Stimulated activated CD4-positive, alpha-beta T cell treated with anti-CD3 and anti-CD28 coated beads, Interleukin-4, amount 100 ng/mL, for 48 hours (primary cell): ENCODE data around the gene SCFD1.

Source experiments
- DNase-seq, 2 donors: peaks; one replicate each; pipeline ENCODE4 v3.0.0-alpha.2; 2020; ENCODE audit warnings: low read depth in 2 of 2

The SCFD1 gene

DNA sequence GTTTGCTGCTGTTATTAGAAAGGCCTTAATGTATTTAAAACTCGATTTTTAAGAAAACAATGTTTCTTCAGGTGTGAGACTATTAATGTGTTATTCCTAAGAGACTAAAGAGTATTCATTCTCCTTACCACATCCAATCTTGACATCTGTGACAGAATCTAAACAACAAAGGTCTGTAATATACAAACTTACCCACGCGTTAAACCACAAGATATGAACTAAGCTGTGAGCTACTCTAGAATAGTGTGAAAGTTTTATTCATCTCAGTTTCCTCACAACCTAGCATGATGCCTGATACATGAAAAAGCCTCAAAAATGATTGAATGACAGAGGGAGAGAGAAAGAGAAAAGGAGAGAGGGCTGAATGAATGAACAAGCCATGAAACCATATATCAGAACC lies 135.0 kb downstream of the SCFD1 start:
- no peak for DNase-seq

DNA sequence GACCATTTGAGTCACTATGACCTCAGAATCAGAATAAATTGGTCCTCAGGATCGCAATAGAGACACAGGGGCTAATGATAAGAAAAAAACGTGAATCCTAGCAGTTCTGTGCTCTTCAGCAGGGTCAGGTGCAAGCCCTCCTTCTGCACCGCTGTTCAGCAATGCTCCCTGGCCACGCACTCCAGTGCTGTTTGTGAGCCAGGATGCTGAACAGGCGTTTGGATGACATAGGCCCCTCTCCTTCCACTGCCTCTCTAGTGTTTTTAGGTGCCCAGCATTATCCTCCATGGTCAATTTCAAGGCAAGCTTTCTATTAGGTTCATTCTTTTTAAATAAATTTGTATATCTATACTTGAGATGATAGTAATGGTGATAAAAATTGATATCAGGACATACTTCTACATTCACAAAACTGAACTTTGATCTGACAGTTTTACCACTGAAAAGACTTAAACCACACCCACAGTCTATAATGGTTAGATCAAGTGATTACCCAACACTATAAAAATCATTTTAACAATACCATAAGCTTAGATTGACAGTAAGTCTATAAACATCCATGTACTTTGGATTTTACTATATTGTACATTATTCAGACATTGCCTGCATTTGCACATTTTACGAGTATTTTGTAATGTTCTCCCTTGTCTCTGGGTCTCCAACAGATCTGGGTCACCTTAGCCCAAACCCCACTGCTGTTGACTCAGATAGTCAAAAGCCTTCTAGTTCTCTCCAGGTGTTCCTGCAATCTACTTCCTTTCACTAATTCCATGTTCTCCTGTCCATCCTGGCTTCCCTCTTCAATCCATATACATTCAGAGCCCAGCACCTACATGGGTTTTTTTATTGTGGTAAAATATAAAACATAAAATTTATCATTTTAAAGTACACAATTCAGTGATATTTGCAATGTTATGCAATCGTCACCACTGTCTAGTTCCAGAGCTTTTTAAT lies 137.3 kb downstream of the SCFD1 start:
- no peak for DNase-seq

DNA sequence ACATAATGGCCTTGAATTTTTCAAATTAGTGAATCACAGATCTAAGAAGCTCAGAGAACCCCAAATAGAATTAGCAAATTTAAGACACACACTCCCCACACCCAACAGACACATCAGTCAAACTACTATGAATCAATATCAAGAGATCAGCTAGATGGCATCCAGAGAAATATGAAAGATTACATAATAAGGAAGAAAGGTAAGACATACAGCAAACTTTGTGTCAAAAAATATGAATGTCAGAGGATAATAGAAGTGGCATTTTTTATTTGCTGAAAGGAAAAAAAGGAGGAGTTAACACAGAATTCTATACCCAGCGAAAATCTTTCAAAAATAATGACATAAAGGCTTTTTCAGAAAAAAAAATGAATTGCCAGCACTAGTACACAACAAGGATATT lies 141.8 kb downstream of the SCFD1 start:
- no peak for DNase-seq

DNA sequence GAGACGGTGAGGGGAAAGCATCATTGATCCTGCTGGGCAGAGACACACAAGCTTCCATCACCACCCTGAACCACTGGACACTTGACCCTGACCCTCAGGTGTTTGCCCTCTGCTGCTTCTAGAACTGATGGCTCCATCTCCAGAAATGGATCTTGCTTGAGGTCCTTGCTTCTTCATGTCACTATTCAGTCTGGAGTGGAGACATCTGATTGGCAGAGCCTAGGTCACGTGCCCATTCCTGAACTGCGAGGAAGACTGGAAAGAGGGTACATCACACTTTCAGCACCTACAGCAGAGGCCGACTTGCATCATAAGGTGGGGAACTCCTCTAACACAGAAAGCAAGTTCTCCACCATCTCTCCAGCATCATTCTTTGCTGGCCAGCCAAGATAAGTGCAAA lies 145.5 kb downstream of the SCFD1 start:
- DNase-seq: no peak

DNA sequence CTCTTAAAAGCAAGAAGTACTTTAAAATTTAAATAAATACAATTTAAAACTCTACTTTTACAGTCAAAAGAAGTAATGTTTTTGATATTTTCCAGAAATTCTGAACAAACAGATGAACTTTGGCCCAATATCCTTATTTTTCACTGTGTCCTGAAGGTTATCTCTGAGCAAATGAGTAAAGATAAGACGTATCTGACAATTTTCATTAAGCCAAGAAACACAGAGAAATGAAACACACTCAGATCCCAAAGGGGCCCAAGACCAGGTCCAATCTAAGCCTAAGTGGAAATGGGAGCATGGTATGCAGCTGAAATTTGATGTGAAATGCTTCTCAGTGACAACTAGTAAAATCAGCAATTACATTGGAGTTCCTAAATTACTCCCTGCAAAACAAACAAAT lies 146.7 kb downstream of the SCFD1 start:
- DNase-seq: no peak

DNA sequence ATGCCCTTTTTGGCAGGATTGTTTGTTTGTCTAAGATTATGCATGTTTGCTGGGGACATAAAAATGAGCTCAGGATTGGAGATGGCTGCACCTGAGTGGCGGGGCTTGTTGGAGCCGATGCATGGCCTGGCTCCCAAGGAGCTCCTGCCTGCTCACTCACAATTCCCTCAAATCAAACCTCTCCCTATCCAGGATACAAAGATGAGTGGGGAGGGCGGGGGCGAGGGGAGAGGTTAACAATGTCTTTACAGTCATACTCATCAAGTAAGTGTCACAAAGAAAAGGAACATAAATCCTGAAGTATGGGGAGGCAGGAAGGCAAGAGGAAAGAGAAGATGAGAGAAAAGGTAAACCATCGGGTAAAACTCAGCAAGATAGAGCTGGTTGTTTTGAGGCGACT lies 148.3 kb downstream of the SCFD1 start:
- DNase-seq: no peak

DNA sequence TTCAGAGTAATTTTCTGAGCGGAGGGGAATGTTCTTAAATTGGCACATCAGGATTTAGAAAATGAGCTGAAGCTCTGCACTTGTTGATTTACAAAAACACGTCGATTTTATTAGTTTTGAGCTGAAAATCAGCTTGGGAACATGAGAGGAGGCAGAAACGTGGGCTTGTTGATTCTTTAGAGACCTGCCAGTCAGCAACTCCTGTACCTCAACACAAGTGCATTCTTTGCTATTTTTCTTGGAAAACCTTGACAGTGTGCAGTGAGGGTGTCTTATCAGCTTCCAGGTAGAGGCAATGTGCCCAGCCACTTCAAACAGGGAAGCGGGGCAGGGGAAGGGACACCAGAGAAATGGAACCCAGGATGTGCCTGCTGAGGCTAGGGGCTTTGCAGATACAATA lies 149.5 kb downstream of the SCFD1 start:
- DNase-seq: no peak

DNA sequence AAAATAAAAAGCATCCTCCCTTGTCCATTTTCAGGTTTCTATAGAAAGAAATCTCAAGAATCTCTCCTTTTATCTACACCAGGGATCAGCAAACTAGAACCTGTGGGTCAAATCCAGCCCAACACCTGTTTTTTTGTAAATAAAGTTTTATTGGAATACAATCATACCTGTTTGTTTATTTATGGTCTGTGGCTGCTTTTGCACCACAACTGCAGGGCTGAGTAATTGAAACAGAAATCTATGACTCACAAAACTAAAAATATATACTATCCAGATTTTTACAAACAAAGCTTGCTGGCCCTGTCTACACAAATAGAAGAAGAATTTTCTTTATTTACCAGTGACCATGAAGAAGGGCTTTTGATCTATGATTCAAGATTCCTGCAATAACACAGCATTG lies 157.1 kb downstream of the SCFD1 start:
- no peak for DNase-seq
